GM12892 (cell line): ENCODE data around the gene MPPED1.

ENCODE experiments used
- POLR2A ChIP-seq: IDR thresholded peaks from 2 replicates; pipeline ENCODE4 v1.6.1; 2011; ENCODE audit warnings: low read depth, low read length, control low read depth
- POLR2AphosphoS5 ChIP-seq: IDR thresholded peaks from 2 replicates; pipeline ENCODE4 v1.6.1; 2011; ENCODE audit warnings: low read depth, low read length, control low read depth
- TAF1 ChIP-seq: IDR thresholded peaks from 2 replicates; pipeline ENCODE4 v1.6.1; 2011; ENCODE audit warnings: low read depth, mild to moderate bottlenecking, control low read depth, low read length, borderline replicate concordance

DNA sequence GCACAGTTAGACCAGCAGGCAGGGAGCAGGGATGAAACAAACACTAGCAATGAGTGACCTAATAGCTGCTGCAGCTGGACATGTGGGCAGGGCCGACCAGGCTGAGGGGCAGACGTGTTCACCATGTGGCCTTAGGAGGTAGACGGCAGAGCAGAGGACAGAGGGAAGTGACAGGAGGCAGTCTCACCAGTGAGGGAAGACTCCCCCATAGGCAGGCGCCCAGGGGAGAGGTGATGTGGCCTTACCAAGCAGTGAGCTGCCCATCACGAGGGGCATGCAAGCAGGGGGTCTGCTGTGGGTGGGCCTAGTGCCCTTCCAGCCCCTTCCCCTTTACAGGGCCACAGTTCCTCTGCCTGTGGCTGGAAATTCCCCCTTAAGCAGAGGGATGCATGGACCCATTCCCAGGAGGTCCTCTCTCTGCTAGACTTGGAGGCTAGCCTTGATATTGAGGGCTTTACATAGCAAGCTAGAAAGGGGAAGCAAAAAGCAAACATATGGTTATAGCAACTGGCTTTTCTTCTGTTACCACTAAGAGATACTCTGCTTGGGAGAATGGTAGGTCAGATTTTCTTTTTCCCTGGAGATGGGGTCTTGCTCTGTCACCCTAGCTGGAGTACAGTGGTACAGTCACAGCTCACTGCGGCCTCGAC is 67.6 kb downstream of the MPPED1 start:
- TF ChIP-seq POLR2A (no peak), TAF1 (no peak), POLR2AphosphoS5 (no peak)
